Ovary (tissue), 9 donors: ENCODE measurements around the gene ZNF680. TPM values are rescaled to one million over a fixed set of nuclear protein-coding genes. Genes with fewer than 3 reads are reported as not detected.
"Not testable (repeated sequence)": the region's sequence is repeated elsewhere in the genome, so short reads cannot be mapped to it uniquely, and the experiment has no call there.

ENCODE experiments used
- DNase-seq, 5 donors: peaks; one replicate each; pipeline ENCODE4 v3.0.0-alpha.2; 2019 to 2020
- H3K27ac ChIP-seq, 2 donors: fragments of 200-600 bp; one replicate each; pipeline versions ENCODE4 v1.5.1 to v1.8.0; 2019 to 2022
- H3K27me3 ChIP-seq: fragments of 200-600 bp; one replicate; pipeline ENCODE4 v1.8.0; 2022
- H3K36me3 ChIP-seq: fragments of 200-600 bp; sonication (generic); one replicate; pipeline ENCODE4 v1.5.1; 2019
- H3K4me1 ChIP-seq: one replicate; pipeline ENCODE4 v1.8.1; 2013; ENCODE audit warnings: mild to moderate bottlenecking, moderate library complexity; ENCODE audit not compliant: insufficient read depth
- H3K4me3 ChIP-seq: fragments of 200-600 bp; sonication (generic); one replicate; pipeline ENCODE4 v1.5.1; 2017
- H3K9me3 ChIP-seq, 2 donors: fragments of 200-600 bp in 1 of 2; sonication (generic) in 1 of 2; one replicate each; pipeline versions ENCODE4 v1.5.1 to v1.8.1; 2013 to 2019; ENCODE audit warnings: mild to moderate bottlenecking in 1 of 2, moderate library complexity in 1 of 2
- EP300 ChIP-seq: sonication (generic); formaldehyde crosslinking; IDR thresholded peaks from one replicate; pipeline ENCODE4 v1.6.1; 2017; ENCODE audit warnings: antibody characterized with exemption
- POLR2A ChIP-seq: fragments of 450-650 bp; IDR thresholded peaks from one replicate; pipeline ENCODE4 v1.6.1; 2017; ENCODE audit warnings: antibody characterized with exemption, mild to moderate bottlenecking, moderate library complexity
- WGBS, 3 donors: extraction: QIAGEN DNeasy Blood & Tissue Kit in 1 of 3; methylation state at CpG; one replicate each; pipeline versions ENCODE4 v1.1.5 to v1.1.7; 2013 to 2017; 5-methylcytosine and 5-hydroxymethylcytosine counted together
- intact Hi-C, 4 donors: fragments of 100-400 bp; cut with DNase I; formaldehyde crosslinking; loops; one replicate each; pipeline versions ENCODE4 v1.11.0 to v1.15.1; 2022 to 2023
- polyA plus RNA-seq, 2 donors: library from polyadenylated mRNA; stranded (reverse); fragments of 200-250 nt in 1 of 2; fragments of 350-450 nt in 1 of 2; fragmentation: Illumina TruSeq in 1 of 2; extraction: RNeasy Lipid Tissue Mini Kit (QIAGEN cat#74804) in 1 of 2; gene quantifications; one replicate each; pipeline ENCODE4 v1.2.3, GENCODE V29; 2013 to 2014
- total RNA-seq, 7 donors: library from RNA; depleted of rRNA in 2 of 7; stranded (reverse); fragments of >200 nt in 2 of 7; fragmentation: NEBNext Ultra II Directional in 3 of 7; extraction: Animal tissue kit (Norgen Biotek cat#: 25700) in 3 of 7; gene quantifications; one replicate each; pipeline versions ENCODE4 v1.1.0 to v1.2.4, GENCODE V29; 2016 to 2023
- TF ChIP-seq, protein P1 (sequence below), 3 donors: fragments of 450-650 bp in 2 of 3; fragments of 200-600 bp in 1 of 3; IDR thresholded peaks; one replicate each; pipeline versions ENCODE4 v1.5.1 to v1.8.0; 2016 to 2022; ENCODE audit warnings: antibody characterized with exemption in 3 of 3, mild to moderate bottlenecking in 1 of 3
- donor health status: DM: no; HTN: no; CAD: no; lungs with moderate emphysema.
- donor health status: DM: no; HTN: no; CAD: no.
- donor health status: Bipolar disorder and iron deficiency.
- donor health status: DM: yes; HTN: yes; CAD: no.
- donor health status: DM: no; HTN: no; CAD: no.
- donor health status: DM: yes; HTN: yes; CAD: no.

The ZNF680 gene
- total and polyA plus RNA-seq, 9 donors = 10.0 to 34.1 (median 22.3) TPM

GRCh38 chr7:64558781-64559180 lies 4.1 kb downstream of the ZNF680 start:
- H3K4me1 ChIP-seq = peaks cover 20% of the 10 kb centered on the region
- H3K9me3 ChIP-seq = no peaks in the 10 kb centered on the region
- intact Hi-C loops = no loop called here
- H3K36me3 ChIP-seq = no peaks in the 10 kb centered on the region
- TF ChIP-seq EP300 = no peak
- TF ChIP-seq POLR2A = no peak
- TF ChIP-seq, protein P1, sequence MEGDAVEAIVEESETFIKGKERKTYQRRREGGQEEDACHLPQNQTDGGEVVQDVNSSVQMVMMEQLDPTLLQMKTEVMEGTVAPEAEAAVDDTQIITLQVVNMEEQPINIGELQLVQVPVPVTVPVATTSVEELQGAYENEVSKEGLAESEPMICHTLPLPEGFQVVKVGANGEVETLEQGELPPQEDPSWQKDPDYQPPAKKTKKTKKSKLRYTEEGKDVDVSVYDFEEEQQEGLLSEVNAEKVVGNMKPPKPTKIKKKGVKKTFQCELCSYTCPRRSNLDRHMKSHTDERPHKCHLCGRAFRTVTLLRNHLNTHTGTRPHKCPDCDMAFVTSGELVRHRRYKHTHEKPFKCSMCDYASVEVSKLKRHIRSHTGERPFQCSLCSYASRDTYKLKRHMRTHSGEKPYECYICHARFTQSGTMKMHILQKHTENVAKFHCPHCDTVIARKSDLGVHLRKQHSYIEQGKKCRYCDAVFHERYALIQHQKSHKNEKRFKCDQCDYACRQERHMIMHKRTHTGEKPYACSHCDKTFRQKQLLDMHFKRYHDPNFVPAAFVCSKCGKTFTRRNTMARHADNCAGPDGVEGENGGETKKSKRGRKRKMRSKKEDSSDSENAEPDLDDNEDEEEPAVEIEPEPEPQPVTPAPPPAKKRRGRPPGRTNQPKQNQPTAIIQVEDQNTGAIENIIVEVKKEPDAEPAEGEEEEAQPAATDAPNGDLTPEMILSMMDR (IDR thresholded peaks at IDR 0.05) = no peak
- DNase-seq = no peak
- H3K27ac ChIP-seq = peak overlapping the region in 1 of 2 donors; percentile 66
- 4 to 8% (median 4%) methylated on average over 4 of the region's 4 CpGs for WGBS, 3 donors
- no peak overlapping the region for H3K4me3 ChIP-seq
- no peaks in the 10 kb centered on the region for H3K27me3 ChIP-seq

- 12 to 21% (median 15%) methylated on average over 1 of the region's 1 CpG for WGBS, 3 donors
- no peaks in the 10 kb centered on the region for H3K36me3 ChIP-seq
- no peaks in the 10 kb centered on the region for H3K9me3 ChIP-seq
- TF ChIP-seq POLR2A = no peak
- no peak for TF ChIP-seq EP300
- TF ChIP-seq, protein P1 (IDR thresholded peaks at IDR 0.05) = no peak
- intact Hi-C loops = no loop called here
- H3K4me3 ChIP-seq = no peak overlapping the region
- no peak for DNase-seq
- H3K27me3 ChIP-seq = no peaks in the 10 kb centered on the region
- H3K4me1 ChIP-seq = peaks cover 19% of the 10 kb centered on the region
- peak overlapping the region in 1 of 2 donors; percentile 66 for H3K27ac ChIP-seq
Measured at GRCh38 chr7:64558323-64558705, 4.6 kb downstream of the ZNF680 start.

- H3K4me3 ChIP-seq = no peak overlapping the region
- 54 to 64% (median 57%) methylated on average over 8 of the region's 8 CpGs for WGBS, 3 donors
- H3K36me3 ChIP-seq = no peaks in the 10 kb centered on the region
Measured at GRCh38 chr7:64557601-64558322, 5.1 kb downstream of the ZNF680 start.

DNA sequence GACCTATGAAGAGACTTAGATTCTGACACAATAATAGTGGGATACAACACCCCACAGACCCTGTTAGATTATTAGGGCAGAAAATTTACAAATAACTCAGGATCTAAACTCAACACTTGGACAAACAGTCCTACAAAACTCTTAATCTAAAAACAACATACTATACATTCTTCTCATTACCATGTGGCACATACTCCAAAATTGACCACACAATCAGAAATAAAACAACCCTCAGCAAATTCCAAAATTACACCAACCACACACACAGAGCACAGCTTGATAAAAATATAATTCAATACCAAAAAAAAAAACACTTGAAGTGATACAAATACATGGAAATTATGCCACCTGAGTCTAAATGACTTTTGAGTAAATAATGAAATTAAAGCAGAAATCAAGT lies 7.8 kb downstream of the ZNF680 start:
- intact Hi-C loops = no loop called here
- TF ChIP-seq EP300 = no peak
- TF ChIP-seq POLR2A = no peak
- TF ChIP-seq, protein P1 (IDR thresholded peaks at IDR 0.05) = no peak
- no peak for DNase-seq
- no peaks in the 10 kb centered on the region for H3K9me3 ChIP-seq
- H3K4me1 ChIP-seq = peaks cover 13% of the 10 kb centered on the region
- no peak overlapping the region for H3K4me3 ChIP-seq
- no peaks in the 10 kb centered on the region for H3K36me3 ChIP-seq
- H3K27ac ChIP-seq = no peak overlapping the region
- no peaks in the 10 kb centered on the region for H3K27me3 ChIP-seq

More at GRCh38 chr7:64557601-64558322, 5.1 kb downstream of the ZNF680 start:
- intact Hi-C loops = no loop called here
- Histone ChIP-seq H3K9me3 (no peaks in the 10 kb centered on the region), H3K27me3 (no peaks in the 10 kb centered on the region), H3K27ac (peak overlapping the region in 1 of 2 donors; percentile 66), H3K4me1 (peaks cover 19% of the 10 kb centered on the region)
- no peak for TF ChIP-seq EP300
- TF ChIP-seq, protein P1 (IDR thresholded peaks at IDR 0.05) = no peak
- TF ChIP-seq POLR2A = no peak
- no peak for DNase-seq

DNA sequence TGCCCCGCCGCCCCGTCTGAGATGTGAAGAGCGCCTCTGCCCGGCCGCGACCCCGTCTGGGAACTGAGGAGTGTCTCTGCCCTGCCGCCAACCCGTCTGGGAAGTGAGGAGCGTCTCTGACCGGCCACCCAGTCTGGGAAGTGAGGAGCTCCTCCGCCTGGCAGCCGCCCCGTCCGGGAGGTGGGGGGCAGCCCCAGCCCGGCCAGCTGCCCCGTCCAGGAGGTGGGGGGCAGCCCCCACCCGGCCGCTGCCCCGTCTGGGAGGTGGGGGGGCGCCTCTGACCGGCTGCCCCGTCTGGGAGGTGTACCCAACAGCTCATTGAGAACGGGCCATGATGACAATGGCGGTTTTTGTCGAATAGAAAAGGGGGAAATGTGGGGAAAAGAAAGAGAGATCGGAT lies 8.7 kb downstream of the ZNF680 start:
- DNase-seq, H3K27ac ChIP-seq, H3K9me3 ChIP-seq, intact Hi-C loops, H3K27me3 ChIP-seq, H3K36me3 ChIP-seq, H3K4me3 ChIP-seq: not testable (repeated sequence)
- 88 to 95% (median 93%) methylated on average over 17 to 28 of the region's 28 CpGs for WGBS, 3 donors
- H3K4me1 ChIP-seq = peaks cover 11% of the 10 kb centered on the region
